ENCODE results near the gene SCAANT1.

Gene SCAANT1

DNA sequence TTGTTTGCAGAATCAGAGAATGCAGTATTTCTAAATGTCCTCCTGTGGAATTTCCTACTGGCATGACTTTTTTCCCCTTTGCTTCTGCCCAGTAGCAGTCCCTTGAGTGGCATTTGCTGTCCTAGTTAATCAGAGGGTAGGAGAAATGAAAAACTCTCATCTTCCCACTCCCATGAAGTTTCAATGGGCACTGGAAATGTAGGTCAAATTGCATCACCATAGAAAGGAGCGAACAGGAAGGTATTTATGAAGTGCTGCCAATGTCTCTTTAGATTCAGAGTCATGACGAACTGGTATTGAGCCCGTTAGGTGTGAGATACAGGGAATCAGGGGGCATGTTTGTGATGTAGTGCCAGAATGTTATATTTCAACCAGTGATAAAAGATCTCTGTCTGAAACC is 25.3 kb downstream of the SCAANT1 start:
- FAIRE-seq (no peak), DNase-seq (ENCODE audit: insufficient read length, low spot score) (no peak)
- TF ChIP-seq TAF1 (IDR thresholded peaks at IDR 0.05; ENCODE audit: low read depth, low read length) = no peak
- TF ChIP-seq SPI1 (IDR thresholded peaks at IDR 0.05; ENCODE audit: low read depth, low read length) = no peak
- no peak for TF ChIP-seq PAX5 (IDR thresholded peaks at IDR 0.05; ENCODE audit: insufficient read depth, low read length, severe bottlenecking)
- TF ChIP-seq POLR2AphosphoS5 (IDR thresholded peaks at IDR 0.05; ENCODE audit: low read depth, low read length) = no peak
- no peak for TF ChIP-seq POU2F2 (IDR thresholded peaks at IDR 0.05; ENCODE audit: low read depth, low read length)
- no peak for TF ChIP-seq POLR2A (IDR thresholded peaks at IDR 0.05; ENCODE audit: low read depth, low read length)

DNA sequence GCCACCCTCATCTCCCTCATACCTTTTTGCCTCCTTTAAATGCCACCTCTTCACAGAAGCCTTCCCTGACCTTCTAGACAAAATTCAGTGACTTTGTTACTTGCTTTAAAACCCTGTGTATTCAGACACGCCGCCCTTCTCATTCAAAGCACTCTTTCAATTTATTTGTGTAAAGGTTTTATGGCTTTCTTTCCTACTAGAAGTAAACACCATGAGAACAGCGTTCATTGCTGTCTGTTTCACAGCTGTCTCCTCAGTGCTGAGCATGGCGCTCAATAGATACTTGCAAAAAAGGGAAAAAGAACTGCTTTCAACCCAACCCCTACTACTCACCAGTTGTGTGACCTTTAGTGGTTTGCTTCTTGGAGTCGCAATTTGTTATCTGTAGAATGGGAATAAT is 31.5 kb downstream of the SCAANT1 start:
- TF ChIP-seq POLR2AphosphoS5 (IDR thresholded peaks at IDR 0.05; ENCODE audit: low read depth, low read length) (no peak), SPI1 (IDR thresholded peaks at IDR 0.05; ENCODE audit: low read depth, low read length) (no peak), TAF1 (IDR thresholded peaks at IDR 0.05; ENCODE audit: low read depth, low read length) (no peak), PAX5 (IDR thresholded peaks at IDR 0.05; ENCODE audit: insufficient read depth, low read length, severe bottlenecking) (no peak), POLR2A (IDR thresholded peaks at IDR 0.05; ENCODE audit: low read depth, low read length) (no peak)
- FAIRE-seq = no peak
- no peak for DNase-seq (ENCODE audit: insufficient read length, low spot score)

DNA sequence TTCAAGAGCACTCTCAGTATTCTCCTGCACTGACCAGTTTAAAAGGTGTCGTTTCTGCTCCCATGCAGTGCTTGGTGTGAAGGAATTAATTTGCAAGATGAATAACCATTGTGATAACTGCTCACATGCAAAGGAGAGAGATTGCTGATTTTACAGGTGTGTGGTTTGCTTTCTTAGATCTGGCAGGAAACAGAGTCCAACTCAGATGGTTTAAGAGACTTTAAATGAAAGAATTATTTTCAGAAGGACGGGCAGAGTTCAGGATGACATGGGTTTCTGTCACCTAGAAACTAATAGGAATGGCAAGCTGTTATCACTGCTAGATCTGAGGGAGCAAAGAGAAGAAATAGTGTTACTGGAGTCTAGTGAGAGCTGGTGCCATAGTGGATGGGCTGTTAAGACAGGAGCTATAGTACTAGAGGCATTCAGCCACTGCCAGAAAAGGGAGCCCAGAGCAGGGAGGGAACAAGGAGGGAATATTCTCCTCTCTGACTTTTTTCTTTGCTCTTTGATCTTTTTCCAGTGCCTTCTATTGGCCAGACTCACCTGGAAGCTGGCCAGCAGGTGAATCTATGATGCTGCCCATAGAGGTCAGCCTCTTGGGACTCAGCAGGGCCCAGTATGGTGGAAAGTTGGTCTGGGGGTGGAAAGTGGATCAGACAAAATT is 33.7 kb downstream of the SCAANT1 start:
- no peak for TF ChIP-seq SPI1 (IDR thresholded peaks at IDR 0.05; ENCODE audit: low read depth, low read length)
- no peak for TF ChIP-seq POLR2AphosphoS5 (IDR thresholded peaks at IDR 0.05; ENCODE audit: low read depth, low read length)
- no peak for TF ChIP-seq TAF1 (IDR thresholded peaks at IDR 0.05; ENCODE audit: low read depth, low read length)
- TF ChIP-seq POU2F2 (IDR thresholded peaks at IDR 0.05; ENCODE audit: low read depth, low read length) = no peak
- no peak for TF ChIP-seq PAX5 (IDR thresholded peaks at IDR 0.05; ENCODE audit: insufficient read depth, low read length, severe bottlenecking)
- TF ChIP-seq POLR2A (IDR thresholded peaks at IDR 0.05; ENCODE audit: low read depth, low read length) = no peak
- FAIRE-seq = no peak

DNA sequence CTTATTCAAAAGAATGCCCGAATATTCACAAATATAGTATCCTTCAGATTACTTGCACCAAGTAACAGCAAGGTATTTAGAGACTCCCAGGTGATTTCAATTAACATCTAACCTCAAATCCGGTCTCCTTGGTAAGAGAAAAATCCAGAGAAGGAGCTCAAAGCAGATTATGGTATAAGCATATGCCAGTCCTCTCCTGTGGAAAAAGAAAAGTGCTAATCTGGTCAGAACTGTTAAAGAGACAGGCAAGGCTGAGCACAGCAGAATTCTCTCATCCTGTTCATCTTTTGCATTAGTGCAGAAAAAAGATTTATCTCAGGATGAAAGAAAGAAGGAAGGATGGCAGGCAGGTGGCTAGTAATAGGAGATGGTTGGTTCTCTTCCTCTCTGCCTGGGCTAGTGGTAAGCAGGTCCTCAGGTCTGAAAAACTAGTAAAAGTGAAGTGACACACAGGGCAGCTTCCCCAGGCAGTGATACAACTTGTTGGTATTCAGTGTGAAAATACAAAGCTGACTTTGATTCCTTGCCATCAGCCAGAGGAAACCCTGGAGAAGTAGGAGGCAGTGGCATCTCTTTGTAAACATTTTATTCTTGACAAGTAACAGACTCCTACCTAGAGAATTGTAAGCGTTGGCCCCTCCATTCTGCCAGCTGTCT is 34.3 kb downstream of the SCAANT1 start:
- DNase-seq (ENCODE audit: insufficient read length, low spot score) (no peak), FAIRE-seq (no peak)
- no peak for TF ChIP-seq TAF1 (IDR thresholded peaks at IDR 0.05; ENCODE audit: low read depth, low read length)
- TF ChIP-seq SPI1 (IDR thresholded peaks at IDR 0.05; ENCODE audit: low read depth, low read length) = no peak
- no peak for TF ChIP-seq POU2F2 (IDR thresholded peaks at IDR 0.05; ENCODE audit: low read depth, low read length)
- no peak for TF ChIP-seq POLR2AphosphoS5 (IDR thresholded peaks at IDR 0.05; ENCODE audit: low read depth, low read length)
- TF ChIP-seq PAX5 (IDR thresholded peaks at IDR 0.05; ENCODE audit: insufficient read depth, low read length, severe bottlenecking) = no peak
- no peak for TF ChIP-seq POLR2A (IDR thresholded peaks at IDR 0.05; ENCODE audit: low read depth, low read length)

More for the DNA sequence above, 33.7 kb downstream of the SCAANT1 start:
- no peak for DNase-seq (ENCODE audit: insufficient read length, low spot score)

DNA sequence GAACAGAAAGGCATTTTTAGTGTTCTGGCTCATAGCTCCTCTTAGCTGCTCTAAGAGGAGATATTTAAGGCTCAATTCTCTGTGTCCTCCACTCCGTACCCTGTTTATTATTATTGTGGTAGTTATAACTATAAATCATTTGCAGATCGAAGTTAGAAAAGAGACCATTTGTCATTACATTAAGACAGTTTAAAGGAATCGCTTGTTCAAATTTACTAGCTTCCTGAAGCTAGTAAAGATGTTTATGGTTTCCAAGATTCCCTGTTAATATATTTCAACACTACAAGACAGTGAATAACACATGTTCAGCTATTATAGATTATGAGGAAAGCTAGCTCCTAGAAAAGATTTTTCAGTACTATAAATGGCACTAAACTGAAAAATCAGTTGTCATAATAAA is 35.9 kb downstream of the SCAANT1 start:
- no peak for TF ChIP-seq SPI1 (IDR thresholded peaks at IDR 0.05; ENCODE audit: low read depth, low read length)
- TF ChIP-seq POU2F2 (IDR thresholded peaks at IDR 0.05; ENCODE audit: low read depth, low read length) = no peak
- no peak for TF ChIP-seq TAF1 (IDR thresholded peaks at IDR 0.05; ENCODE audit: low read depth, low read length)
- TF ChIP-seq POLR2AphosphoS5 (IDR thresholded peaks at IDR 0.05; ENCODE audit: low read depth, low read length) = no peak
- TF ChIP-seq POLR2A (IDR thresholded peaks at IDR 0.05; ENCODE audit: low read depth, low read length) = no peak
- no peak for TF ChIP-seq PAX5 (IDR thresholded peaks at IDR 0.05; ENCODE audit: insufficient read depth, low read length, severe bottlenecking)
- DNase-seq (ENCODE audit: insufficient read length, low spot score) = no peak
- no peak for FAIRE-seq

DNA sequence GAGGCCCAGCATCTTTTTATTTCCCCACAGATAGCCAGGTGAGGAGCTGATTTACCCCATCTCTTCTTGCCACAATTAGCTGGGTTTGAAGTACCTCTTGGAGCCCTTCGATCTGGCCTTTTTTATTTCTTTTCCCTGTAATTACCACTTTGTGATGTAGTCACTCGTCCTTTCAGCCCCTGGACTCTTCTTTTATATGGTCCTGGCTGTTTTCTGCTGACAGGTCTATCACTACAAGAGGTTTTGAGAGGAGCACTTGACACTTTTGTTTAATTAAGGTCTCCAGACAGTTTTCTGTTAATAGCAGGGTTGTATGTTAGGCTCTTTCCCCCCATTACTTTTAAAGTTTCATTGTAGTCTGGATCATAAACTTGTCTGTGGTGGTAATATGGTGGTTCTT is 36.7 kb downstream of the SCAANT1 start:
- no peak for TF ChIP-seq POLR2AphosphoS5 (IDR thresholded peaks at IDR 0.05; ENCODE audit: low read depth, low read length)
- TF ChIP-seq PAX5 (IDR thresholded peaks at IDR 0.05; ENCODE audit: insufficient read depth, low read length, severe bottlenecking) = no peak
- TF ChIP-seq POLR2A (IDR thresholded peaks at IDR 0.05; ENCODE audit: low read depth, low read length) = no peak
- TF ChIP-seq TAF1 (IDR thresholded peaks at IDR 0.05; ENCODE audit: low read depth, low read length) = no peak
- TF ChIP-seq SPI1 (IDR thresholded peaks at IDR 0.05; ENCODE audit: low read depth, low read length) = no peak
- no peak for TF ChIP-seq POU2F2 (IDR thresholded peaks at IDR 0.05; ENCODE audit: low read depth, low read length)
- FAIRE-seq (no peak), DNase-seq (ENCODE audit: insufficient read length, low spot score) (no peak)

DNA sequence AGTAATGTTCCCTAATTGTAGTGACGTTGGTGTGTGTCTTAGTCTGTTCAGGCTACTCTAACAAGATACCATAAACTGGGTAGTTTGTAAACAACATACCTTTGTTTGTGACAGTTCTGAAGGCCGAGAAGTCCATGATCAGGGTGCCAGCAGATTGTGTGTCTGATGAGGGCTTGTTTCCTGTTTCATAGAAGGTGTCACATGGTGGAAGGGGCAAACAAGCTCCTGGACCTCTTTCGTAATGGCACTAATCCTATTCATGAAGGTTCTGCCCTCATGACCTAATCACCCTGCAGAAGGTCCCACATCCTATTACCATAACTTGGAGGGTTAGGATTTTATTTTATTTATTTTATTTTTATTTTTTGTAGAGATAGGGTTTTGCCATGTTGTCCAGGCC is 37.4 kb downstream of the SCAANT1 start:
- TF ChIP-seq PAX5 (IDR thresholded peaks at IDR 0.05; ENCODE audit: insufficient read depth, low read length, severe bottlenecking) (no peak), SPI1 (IDR thresholded peaks at IDR 0.05; ENCODE audit: low read depth, low read length) (no peak), POU2F2 (IDR thresholded peaks at IDR 0.05; ENCODE audit: low read depth, low read length) (no peak), POLR2AphosphoS5 (IDR thresholded peaks at IDR 0.05; ENCODE audit: low read depth, low read length) (no peak), TAF1 (IDR thresholded peaks at IDR 0.05; ENCODE audit: low read depth, low read length) (no peak), POLR2A (IDR thresholded peaks at IDR 0.05; ENCODE audit: low read depth, low read length) (no peak)

DNA sequence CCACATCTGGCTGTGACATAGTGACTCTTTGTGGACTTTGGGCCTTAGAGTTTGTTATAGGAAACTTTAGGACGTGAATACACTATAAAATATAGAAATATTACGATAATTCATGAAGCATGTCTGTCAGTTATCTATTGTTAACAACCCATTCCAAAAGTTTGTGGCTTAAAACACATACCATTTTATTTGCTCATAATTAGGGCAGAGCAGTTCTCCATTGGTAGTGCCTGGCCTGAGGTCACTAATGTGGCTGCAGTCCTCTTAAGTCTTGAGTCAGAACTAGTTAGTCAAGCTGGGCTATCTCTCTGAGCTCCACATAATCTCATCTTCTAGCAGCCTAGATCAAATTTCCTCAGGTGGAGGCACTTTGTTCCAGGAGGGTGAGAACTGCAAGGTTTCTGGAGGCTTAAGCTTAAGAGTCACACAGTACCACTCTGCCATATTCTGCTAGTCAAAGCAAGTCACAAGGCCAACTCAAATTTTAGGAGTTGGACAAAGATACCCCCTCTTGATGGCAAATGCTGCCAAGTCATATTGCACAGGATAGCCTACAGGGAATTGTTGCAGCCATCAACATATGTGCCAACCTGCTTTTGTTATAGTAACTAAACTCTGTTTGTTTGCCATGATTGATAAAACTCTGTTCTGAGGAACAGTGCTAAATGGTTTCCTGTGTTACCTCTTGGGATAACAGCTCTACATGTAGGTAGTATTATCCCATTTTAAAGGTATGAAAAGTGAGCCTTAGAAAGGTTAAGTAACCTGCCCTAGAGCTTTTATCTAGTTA is 39.9 kb downstream of the SCAANT1 start:
- peak; percentile 56 for FAIRE-seq
- TF ChIP-seq POLR2A (IDR thresholded peaks at IDR 0.05; ENCODE audit: low read depth, low read length) (no peak), POLR2AphosphoS5 (IDR thresholded peaks at IDR 0.05; ENCODE audit: low read depth, low read length) (no peak), PAX5 (IDR thresholded peaks at IDR 0.05; ENCODE audit: insufficient read depth, low read length, severe bottlenecking) (no peak), TAF1 (IDR thresholded peaks at IDR 0.05; ENCODE audit: low read depth, low read length) (no peak), POU2F2 (IDR thresholded peaks at IDR 0.05; ENCODE audit: low read depth, low read length) (no peak)
- no peak for DNase-seq (ENCODE audit: insufficient read length, low spot score)

More for the DNA sequence above, 37.4 kb downstream of the SCAANT1 start:
- DNase-seq (ENCODE audit: insufficient read length, low spot score) (no peak), FAIRE-seq (no peak)

DNA sequence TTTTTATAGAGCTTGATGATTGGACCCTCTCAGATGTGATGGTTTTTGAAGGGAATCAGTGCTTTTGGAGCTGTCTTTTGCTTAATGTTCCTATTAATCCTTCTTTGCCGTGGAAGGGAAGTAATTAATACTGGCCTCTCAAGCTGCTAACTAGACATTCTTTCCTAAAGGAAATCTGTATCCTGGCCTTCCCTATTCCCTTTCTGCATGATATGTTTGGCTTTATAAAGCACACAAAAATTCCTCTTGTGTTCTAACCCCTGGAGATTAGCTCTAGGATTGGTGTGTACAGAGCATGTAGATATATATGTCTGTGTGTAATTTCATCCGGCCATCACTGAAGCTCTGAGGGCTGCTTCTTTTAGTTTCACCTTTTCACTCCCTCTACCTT is 41.6 kb downstream of the SCAANT1 start:
- TF ChIP-seq TAF1 (IDR thresholded peaks at IDR 0.05; ENCODE audit: low read depth, low read length) (no peak), SPI1 (IDR thresholded peaks at IDR 0.05; ENCODE audit: low read depth, low read length) (no peak), POU2F2 (IDR thresholded peaks at IDR 0.05; ENCODE audit: low read depth, low read length) (no peak), POLR2A (IDR thresholded peaks at IDR 0.05; ENCODE audit: low read depth, low read length) (no peak), POLR2AphosphoS5 (IDR thresholded peaks at IDR 0.05; ENCODE audit: low read depth, low read length) (no peak), PAX5 (IDR thresholded peaks at IDR 0.05; ENCODE audit: insufficient read depth, low read length, severe bottlenecking) (no peak)

More for the DNA sequence above, 41.6 kb downstream of the SCAANT1 start:
- DNase-seq (ENCODE audit: insufficient read length, low spot score) = no peak
- no peak for FAIRE-seq

Data from GM12891 (cell line).